ENCODE results near the gene RAN.
"Not testable (repeated sequence)": the region's sequence is repeated elsewhere in the genome, so short reads cannot be mapped to it uniquely, and the experiment has no call there.

The RAN gene

GRCh38 chr12:130871286-130872178, at the start of gene RAN:
Gene RAN, plus strand, starts transcription at chr12:130872066. Its CDS starts 528 bp downstream, at chr12:130872594.
- peak; percentile 74 to 93 for DNase-seq (ENCODE audit: low read depth in 1 of 2, low spot score in 1 of 2)

- no peak for DNase-seq (ENCODE audit: low read depth in 1 of 2, low spot score in 1 of 2)
Measured at GRCh38 chr12:130825771-130826150, 46.1 kb upstream of the RAN start.

GRCh38 chr12:130826151-130826801, 45.6 kb upstream of the RAN start:
- DNase-seq (ENCODE audit: low read depth in 1 of 2, low spot score in 1 of 2), result peak; percentile 52 to 65

GRCh38 chr12:130827432-130827831, 44.4 kb upstream of the RAN start:
- DNase-seq (ENCODE audit: low read depth in 1 of 2, low spot score in 1 of 2), result no peak

GRCh38 chr12:130828895-130829294, 43.0 kb upstream of the RAN start:
- no peak for DNase-seq (ENCODE audit: low read depth in 1 of 2, low spot score in 1 of 2)

GRCh38 chr12:130829391-130830245, 42.2 kb upstream of the RAN start:
- no peak for DNase-seq (ENCODE audit: low read depth in 1 of 2, low spot score in 1 of 2)

- no peak for DNase-seq (ENCODE audit: low read depth in 1 of 2, low spot score in 1 of 2)
Measured at GRCh38 chr12:130830246-130830551, 41.7 kb upstream of the RAN start.

- DNase-seq (ENCODE audit: low read depth in 1 of 2, low spot score in 1 of 2), result no peak
Measured at GRCh38 chr12:130831246-130831645, 40.6 kb upstream of the RAN start.

GRCh38 chr12:130831876-130832405, 39.9 kb upstream of the RAN start:
- no peak for DNase-seq (ENCODE audit: low read depth in 1 of 2, low spot score in 1 of 2)

GRCh38 chr12:130832561-130833209, 39.2 kb upstream of the RAN start:
- DNase-seq (ENCODE audit: low read depth in 1 of 2, low spot score in 1 of 2), result no peak

- DNase-seq (ENCODE audit: low read depth in 1 of 2, low spot score in 1 of 2), result no peak
Measured at GRCh38 chr12:130835011-130835410, 36.9 kb upstream of the RAN start.

GRCh38 chr12:130835436-130835835, 36.4 kb upstream of the RAN start:
- DNase-seq (ENCODE audit: low read depth in 1 of 2, low spot score in 1 of 2), result no peak

GRCh38 chr12:130838284-130838950, 33.4 kb upstream of the RAN start:
- DNase-seq (ENCODE audit: low read depth in 1 of 2, low spot score in 1 of 2), result no peak

GRCh38 chr12:130838951-130839769, 32.7 kb upstream of the RAN start, which contains the start of gene STX2:
Gene STX2, minus strand, starts transcription at chr12:130839250. Its CDS starts 151 bp downstream, at chr12:130839099.
- DNase-seq (ENCODE audit: low read depth in 1 of 2, low spot score in 1 of 2), result peak; percentile 82 to 89

- DNase-seq (ENCODE audit: low read depth in 1 of 2, low spot score in 1 of 2), result no peak
Measured at GRCh38 chr12:130839770-130840404, 32.0 kb upstream of the RAN start.

GRCh38 chr12:130846369-130846768, 25.5 kb upstream of the RAN start:
- no peak for DNase-seq (ENCODE audit: low read depth in 1 of 2, low spot score in 1 of 2)

- no peak for DNase-seq (ENCODE audit: low read depth in 1 of 2, low spot score in 1 of 2)
Measured at GRCh38 chr12:130847112-130847511, 24.8 kb upstream of the RAN start.

- DNase-seq (ENCODE audit: low read depth in 1 of 2, low spot score in 1 of 2), result not testable (repeated sequence)
Measured at GRCh38 chr12:130848105-130848504, 23.8 kb upstream of the RAN start.

GRCh38 chr12:130848785-130849305, 23.0 kb upstream of the RAN start:
- not testable (repeated sequence) for DNase-seq (ENCODE audit: low read depth in 1 of 2, low spot score in 1 of 2)

All from activated T-helper 1 cell treated with anti-CD3 and anti-CD28 coated beads, Interleukin-2, amount 50 U/mL, for 16 hours (primary cell).